ENCODE results near the gene TRPV4. TPM values are rescaled to one million over a fixed set of nuclear protein-coding genes. Genes with fewer than 3 reads are reported as not detected.
A peak's percentile ranks its signal among the peaks of the same experiment; 100 is the strongest.

The TRPV4 gene
- total RNA-seq, 1 donor from 2014 or later = 0.56 TPM

GRCh38 chr12:109773384-109774011 is 59.7 kb downstream of the TRPV4 start:
- Mint-ChIP-seq H3K27me3 (ENCODE audit: insufficient read depth, low read depth) (peaks cover 7% of the 10 kb centered on the region), H3K4me1 (peaks cover 7% of the 10 kb centered on the region), H3K4me3 (no peak overlapping the region), H3K9me3 (no peaks in the 10 kb centered on the region), H3K36me3 (no peaks in the 10 kb centered on the region), H3K27ac (no peak overlapping the region)
- no peak overlapping the region for H3K9ac ChIP-seq
- no peaks in the 10 kb centered on the region for H3K27me3 ChIP-seq
- H3K79me2 ChIP-seq (ENCODE audit: low read depth) = no peaks in the 10 kb centered on the region
- H3K9me3 ChIP-seq (ENCODE audit: low read depth) = no peaks in the 10 kb centered on the region
- TF ChIP-seq EZH2phosphoT487 (IDR thresholded peaks at IDR 0.05) = no peak
- no peak for TF ChIP-seq EZH2 (IDR thresholded peaks at IDR 0.05)
- no peak for TF ChIP-seq CTCF (IDR thresholded peaks at IDR 0.05)
- H3K4me2 ChIP-seq = no peak overlapping the region
- H3K27ac ChIP-seq = no peak overlapping the region
- DNase-seq (ENCODE audit: low spot score) = no peak
- no peaks in the 10 kb centered on the region for H3F3A ChIP-seq (ENCODE audit: low read depth)
- no peaks in the 10 kb centered on the region for H3K36me3 ChIP-seq
- no peak overlapping the region for H3K4me3 ChIP-seq
- peaks cover 7% of the 10 kb centered on the region for H3K4me1 ChIP-seq
- no peaks in the 10 kb centered on the region for H4K20me1 ChIP-seq (ENCODE audit: low read depth)
- no peak overlapping the region for H2AFZ ChIP-seq (replicated peaks)

GRCh38 chr12:109772622-109773321 is 60.4 kb downstream of the TRPV4 start:
- H3K4me3 ChIP-seq = no peak overlapping the region
- H3K27me3 ChIP-seq = no peaks in the 10 kb centered on the region
- Mint-ChIP-seq H3K36me3 (no peaks in the 10 kb centered on the region), H3K27me3 (ENCODE audit: insufficient read depth, low read depth) (peaks cover 7% of the 10 kb centered on the region), H3K9me3 (no peaks in the 10 kb centered on the region), H3K27ac (no peak overlapping the region), H3K4me1 (peaks cover 7% of the 10 kb centered on the region), H3K4me3 (no peak overlapping the region)
- H3K9me3 ChIP-seq (ENCODE audit: low read depth) = no peaks in the 10 kb centered on the region
- no peaks in the 10 kb centered on the region for H3K79me2 ChIP-seq (ENCODE audit: low read depth)
- TF ChIP-seq EZH2 (IDR thresholded peaks at IDR 0.05) = no peak
- TF ChIP-seq CTCF (IDR thresholded peaks at IDR 0.05) = no peak
- TF ChIP-seq EZH2phosphoT487 (IDR thresholded peaks at IDR 0.05) = no peak
- H2AFZ ChIP-seq (replicated peaks) = no peak overlapping the region
- H3K36me3 ChIP-seq = no peaks in the 10 kb centered on the region
- H3F3A ChIP-seq (ENCODE audit: low read depth) = no peaks in the 10 kb centered on the region
- H3K27ac ChIP-seq = no peak overlapping the region
- H4K20me1 ChIP-seq (ENCODE audit: low read depth) = no peaks in the 10 kb centered on the region
- H3K4me1 ChIP-seq = peaks cover 7% of the 10 kb centered on the region
- H3K4me2 ChIP-seq = no peak overlapping the region
- H3K9ac ChIP-seq = no peak overlapping the region
- no peak for DNase-seq (ENCODE audit: low spot score)

- H3K79me2 ChIP-seq (ENCODE audit: low read depth) = no peaks in the 10 kb centered on the region
- Mint-ChIP-seq H3K4me1 (peaks cover 2% of the 10 kb centered on the region), H3K27ac (no peak overlapping the region), H3K36me3 (no peaks in the 10 kb centered on the region), H3K9me3 (no peaks in the 10 kb centered on the region), H3K27me3 (ENCODE audit: insufficient read depth, low read depth) (peaks cover 7% of the 10 kb centered on the region), H3K4me3 (no peak overlapping the region)
- H3K4me2 ChIP-seq = no peak overlapping the region
- TF ChIP-seq EZH2 (IDR thresholded peaks at IDR 0.05) = no peak
- TF ChIP-seq CTCF (IDR thresholded peaks at IDR 0.05) = peak; percentile 35
- H3K4me1 ChIP-seq = peaks cover 7% of the 10 kb centered on the region
- no peak overlapping the region for H2AFZ ChIP-seq (replicated peaks)
- no peaks in the 10 kb centered on the region for H3K27me3 ChIP-seq
- H4K20me1 ChIP-seq (ENCODE audit: low read depth) = no peaks in the 10 kb centered on the region
- no peak overlapping the region for H3K27ac ChIP-seq
- H3F3A ChIP-seq (ENCODE audit: low read depth) = no peaks in the 10 kb centered on the region
- DNase-seq (ENCODE audit: low spot score) = no peak
- no peaks in the 10 kb centered on the region for H3K36me3 ChIP-seq
- H3K4me3 ChIP-seq = no peak overlapping the region
- no peaks in the 10 kb centered on the region for H3K9me3 ChIP-seq (ENCODE audit: low read depth)
- no peak overlapping the region for H3K9ac ChIP-seq
Observed at GRCh38 chr12:109771746-109772621, 61.2 kb downstream of the TRPV4 start.

Data from neural progenitor cell (in vitro differentiated cells).